SW 1271 (cell line): ENCODE measurements around the gene SPATA2L.

Experiments
- DNase-seq, 2 experiments: peaks; one replicate each; lab custom pipeline; 2025; lab: John Stamatoyannopoulos, UW

The SPATA2L gene

DNA sequence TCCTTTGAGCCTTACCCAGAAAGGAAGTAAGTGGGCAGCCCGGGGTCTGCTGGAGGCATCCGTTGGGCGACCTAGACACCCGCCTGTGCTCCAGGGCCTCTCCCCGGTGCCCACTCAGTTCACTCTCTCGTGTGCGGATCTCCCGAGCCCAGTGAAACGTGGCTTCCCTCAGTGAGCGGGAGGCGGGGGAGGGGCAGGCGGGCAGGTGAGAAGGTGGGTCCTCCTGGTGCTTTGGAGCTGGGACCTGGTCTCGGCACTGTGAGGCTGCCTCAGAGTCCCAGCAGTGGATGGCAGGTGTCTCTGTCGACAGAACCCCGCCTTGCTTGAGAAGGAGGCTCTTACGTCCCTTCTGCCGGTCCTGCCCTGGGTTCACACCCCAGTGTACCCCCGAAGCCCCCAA is 27.8 kb upstream of the SPATA2L start:
- DNase-seq: no peak

DNA sequence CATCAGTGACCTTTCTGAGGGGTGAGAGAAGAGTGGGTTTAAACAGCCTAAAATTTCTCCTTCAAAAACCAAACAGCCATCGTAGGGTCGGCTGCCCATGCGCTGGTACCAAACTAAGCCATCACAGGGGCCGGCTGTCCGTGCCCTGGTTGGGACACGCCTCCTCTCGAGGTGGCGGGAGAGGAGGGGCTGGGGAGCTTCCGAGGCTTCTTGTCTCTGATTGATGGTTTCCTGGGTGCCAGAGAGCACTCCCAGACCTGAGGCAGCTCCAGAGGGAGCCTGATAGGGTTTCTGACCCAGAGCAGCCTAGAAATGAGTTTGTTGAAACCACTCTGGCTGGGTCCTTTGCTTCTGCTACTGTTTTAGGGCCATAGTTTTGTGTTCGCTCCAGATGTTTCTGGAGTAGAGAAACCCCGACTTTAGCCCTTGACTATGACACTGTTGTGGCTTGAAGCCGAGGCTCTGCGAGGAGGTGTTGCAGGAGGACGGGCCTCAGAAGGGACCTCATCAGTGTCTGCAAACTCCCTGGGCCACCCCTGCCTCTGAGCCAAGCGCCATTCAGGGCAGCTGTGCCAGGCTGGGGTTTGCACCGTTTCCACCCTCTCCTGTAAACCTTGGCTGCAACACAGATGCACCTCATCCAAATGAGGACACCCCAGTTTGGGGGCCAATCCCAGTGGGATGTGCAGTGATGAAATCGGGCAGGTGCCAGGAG is 26.1 kb upstream of the SPATA2L start:
- no peak for DNase-seq

DNA sequence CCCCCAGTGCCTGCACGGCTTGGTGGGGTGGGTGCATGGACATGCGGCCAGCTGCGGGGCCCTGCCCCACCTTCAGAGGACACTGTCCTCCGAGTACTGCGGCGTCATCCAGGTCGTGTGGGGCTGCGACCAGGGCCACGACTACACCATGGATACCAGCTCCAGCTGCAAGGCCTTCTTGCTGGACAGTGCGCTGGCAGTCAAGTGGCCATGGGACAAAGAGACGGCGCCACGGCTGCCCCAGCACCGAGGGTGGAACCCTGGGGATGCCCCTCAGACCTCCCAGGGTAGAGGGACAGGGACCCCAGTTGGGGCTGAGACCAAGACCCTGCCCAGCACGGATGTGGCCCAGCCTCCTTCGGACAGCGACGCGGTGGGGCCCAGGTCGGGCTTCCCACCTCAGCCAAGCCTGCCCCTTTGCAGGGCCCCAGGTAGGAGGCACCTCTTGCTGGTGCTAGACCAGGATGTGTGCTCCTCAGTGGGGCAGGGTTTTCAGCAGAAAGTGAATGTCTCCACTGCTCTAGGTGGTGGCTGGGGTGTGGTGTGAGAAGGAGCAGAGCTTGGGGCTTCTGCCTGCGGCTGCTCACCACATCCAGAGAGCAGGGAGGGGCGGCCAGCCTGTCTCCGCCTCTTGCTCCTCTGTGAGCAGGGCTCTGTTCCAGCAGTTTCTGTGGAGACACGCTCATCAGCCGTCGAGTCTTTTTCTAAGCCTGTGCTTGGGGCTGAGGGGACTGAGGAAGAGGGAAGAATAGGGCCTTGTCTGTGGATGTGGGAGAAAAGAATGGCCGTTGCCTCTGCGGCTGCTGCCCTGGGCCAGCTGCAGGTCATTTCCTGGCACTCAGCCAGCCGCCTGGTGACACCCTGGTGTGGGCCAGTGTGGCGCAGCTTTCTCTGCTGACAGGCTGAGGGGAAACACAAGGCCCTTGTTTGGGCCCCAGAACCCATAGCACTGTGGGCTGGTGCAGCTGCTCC is 22.1 kb upstream of the SPATA2L start:
- DNase-seq: no peak

DNA sequence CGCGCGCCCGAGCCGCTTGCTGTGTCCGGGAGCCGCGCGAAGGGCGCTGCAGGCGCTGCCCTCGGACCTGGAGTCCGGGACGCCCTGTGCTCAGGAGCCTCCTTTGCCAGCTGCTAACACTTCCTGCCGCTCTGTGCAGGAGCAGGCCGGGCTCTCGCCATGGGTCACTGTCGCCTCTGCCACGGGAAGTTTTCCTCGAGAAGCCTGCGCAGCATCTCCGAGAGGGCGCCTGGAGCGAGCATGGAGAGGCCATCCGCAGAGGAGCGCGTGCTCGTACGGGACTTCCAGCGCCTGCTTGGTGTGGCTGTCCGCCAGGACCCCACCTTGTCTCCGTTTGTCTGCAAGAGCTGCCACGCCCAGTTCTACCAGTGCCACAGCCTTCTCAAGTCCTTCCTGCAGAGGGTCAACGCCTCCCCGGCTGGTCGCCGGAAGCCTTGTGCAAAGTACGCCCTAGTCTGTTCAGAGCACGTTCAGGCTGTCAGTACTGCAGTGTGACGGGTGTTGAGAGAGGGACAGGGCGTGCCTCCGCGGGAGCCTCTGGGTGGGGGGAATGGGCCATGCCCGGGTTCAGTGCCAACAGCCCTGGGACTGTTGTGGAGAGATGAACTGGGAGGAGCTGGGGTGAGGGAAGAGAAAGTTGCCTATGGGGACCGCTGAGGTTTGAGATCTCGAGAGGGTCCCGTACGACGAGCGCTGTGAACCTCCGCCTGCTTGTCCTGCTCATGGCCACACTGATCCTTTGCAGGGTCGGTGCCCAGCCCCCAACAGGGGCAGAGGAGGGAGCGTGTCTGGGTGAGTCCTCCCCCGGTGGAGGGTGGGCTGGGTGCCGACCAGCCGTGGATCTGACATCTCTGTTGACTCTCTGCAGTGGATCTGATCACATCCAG is 21.1 kb upstream of the SPATA2L start:
- peak; percentile 37 to 59 for DNase-seq

DNA sequence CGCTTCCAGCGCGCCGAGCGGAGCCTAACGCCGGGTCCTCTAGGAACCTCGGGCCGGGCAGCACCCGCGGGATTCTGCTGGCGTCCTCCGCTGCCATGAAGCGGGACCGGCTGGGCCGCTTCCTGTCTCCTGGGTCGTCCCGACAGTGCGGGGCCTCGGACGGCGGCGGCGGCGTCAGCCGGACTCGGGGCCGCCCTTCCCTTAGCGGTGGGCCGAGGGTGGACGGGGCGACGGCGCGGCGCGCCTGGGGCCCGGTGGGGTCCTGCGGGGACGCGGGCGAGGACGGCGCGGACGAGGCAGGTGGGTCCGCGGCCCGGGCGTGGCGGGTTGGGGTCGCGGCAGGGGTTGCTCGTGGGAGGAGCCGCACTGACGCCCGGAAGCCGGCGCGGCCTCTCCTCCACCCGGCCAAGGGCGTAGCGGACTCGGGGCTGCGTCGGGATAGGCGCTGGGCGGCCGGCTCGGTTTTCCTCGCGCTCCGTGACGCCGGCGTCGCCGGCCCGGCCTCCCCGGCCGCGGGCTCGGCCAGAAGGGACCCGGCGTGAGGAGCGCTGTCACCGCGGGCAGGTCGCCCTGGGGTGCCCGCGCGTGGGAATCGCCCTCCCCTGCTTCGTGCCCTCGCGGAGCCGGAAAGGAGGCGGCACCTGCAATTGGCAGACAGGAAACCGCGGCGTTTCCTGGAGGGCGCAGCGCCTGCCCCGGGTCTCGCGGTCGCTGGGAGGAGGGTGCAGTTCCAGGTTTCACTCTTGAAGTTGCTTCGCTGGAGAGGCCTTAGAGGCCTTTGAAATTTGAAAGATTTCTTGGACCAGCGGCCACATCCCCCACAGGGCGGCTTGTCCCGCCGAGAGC is 20.3 kb upstream of the SPATA2L start:
- DNase-seq: peak in 1 of 2 experiments; percentile 47

GRCh38 chr16:89720813-89721545 is 19.5 kb upstream of the SPATA2L start, which contains the start of the genes VPS9D1 and ZNF276:
Gene VPS9D1, minus strand, starts transcription at chr16:89720898. Its CDS starts 37 bp downstream, at chr16:89720861.
Gene ZNF276, plus strand, starts transcription at chr16:89721537. Its CDS starts 104 bp downstream, at chr16:89721641.
- DNase-seq: peak; percentile 80 to 81

- DNase-seq: no peak
Observed at GRCh38 chr16:89720551-89720812, 19.0 kb upstream of the SPATA2L start.

DNA sequence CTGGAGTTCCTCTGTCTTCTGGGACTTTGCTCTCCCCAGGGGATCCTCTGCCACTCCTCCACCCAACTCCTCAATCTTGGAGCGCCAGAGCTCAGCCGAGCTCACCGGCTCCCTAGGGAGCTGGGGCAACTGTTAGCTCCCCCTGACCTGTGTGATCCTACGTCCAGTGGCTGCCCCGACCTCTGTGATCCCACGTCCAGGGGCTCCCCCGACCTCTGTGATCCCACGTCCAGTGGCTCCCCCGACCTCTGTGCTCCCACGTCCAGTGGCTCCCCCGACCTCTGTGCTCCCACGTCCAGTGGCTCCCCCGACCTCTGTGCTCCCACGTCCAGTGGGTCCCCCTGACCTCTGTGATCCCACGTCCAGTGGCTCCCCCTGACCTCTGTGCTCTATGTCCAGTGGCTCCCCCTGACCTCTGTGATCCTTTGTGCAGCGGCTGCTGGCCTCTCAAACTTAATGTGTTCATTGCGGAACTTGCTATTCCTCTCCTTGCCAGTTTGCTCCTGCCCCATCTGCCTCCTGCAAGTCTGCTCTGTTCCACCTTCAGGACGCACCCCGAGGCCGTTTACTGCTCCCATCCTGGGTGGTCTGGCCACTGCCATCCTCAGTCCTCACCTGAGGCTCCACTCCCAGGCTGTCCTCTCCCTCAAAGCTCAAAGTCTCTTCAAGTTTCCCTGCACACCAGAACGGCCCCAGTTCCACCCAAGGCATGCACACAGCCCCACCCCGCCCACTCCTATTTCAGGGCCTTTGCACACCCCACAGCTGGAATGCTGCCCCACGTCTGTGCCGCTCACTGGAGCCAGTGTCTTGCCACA is 16.4 kb upstream of the SPATA2L start:
- no peak for DNase-seq

DNA sequence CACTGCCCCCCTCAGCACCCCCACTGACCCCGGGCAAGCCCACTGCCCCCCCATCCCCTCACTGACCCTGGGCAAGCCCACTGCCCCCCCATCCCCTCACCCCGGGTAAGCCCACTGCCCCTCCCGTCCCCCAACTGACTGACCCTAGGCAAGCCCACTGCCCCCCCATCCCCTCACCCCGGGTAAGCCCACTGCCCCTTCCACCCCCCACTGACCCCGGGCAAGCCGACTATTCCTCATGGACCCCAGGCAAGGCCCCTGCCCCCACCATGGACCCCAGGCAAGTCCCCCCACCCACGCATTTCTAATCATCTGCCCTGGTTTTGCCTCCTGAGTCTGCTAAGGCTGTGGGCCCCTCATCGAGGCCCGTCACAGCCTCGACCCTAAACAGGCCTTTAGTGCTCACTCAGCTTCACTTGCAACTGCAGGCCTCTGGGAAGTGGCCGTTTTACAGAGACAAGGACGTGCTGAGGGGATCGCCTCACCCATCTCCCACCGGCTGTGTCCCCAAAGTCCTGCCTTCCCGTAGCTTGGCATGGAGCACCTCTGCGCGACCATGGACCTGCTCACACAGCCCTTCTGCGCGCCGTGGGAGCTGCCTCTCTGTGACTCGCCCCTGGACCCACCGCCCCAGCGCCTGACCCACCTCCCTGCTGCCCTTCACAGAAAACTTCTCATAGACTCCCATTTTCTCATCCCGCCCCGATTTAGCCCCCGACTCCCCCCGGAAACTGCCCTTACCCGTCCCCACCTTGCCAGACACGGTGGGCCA is 15.6 kb upstream of the SPATA2L start:
- no peak for DNase-seq

DNA sequence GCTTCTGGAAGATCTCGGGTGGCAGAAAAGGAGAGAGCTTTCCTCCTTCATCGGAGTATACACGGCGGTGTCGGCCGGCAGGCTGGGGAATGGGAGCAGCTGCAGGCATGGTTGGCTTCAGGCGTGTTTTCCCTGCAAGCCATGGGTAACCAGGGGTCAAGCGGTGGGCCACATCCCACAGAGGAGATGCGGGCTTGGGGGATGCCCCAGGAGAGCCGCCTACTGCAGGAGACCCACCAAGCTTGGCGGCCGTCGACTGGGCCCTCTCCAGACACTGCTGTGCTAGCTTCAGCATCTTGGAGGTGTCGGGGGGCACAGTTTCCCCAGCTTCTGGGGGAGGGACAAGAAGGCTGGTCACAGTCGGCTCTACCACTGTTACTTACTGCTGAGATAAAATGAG is 15.0 kb upstream of the SPATA2L start:
- DNase-seq: no peak

- no peak for DNase-seq
Observed at GRCh38 chr16:89712274-89712781, 10.8 kb upstream of the SPATA2L start.

DNA sequence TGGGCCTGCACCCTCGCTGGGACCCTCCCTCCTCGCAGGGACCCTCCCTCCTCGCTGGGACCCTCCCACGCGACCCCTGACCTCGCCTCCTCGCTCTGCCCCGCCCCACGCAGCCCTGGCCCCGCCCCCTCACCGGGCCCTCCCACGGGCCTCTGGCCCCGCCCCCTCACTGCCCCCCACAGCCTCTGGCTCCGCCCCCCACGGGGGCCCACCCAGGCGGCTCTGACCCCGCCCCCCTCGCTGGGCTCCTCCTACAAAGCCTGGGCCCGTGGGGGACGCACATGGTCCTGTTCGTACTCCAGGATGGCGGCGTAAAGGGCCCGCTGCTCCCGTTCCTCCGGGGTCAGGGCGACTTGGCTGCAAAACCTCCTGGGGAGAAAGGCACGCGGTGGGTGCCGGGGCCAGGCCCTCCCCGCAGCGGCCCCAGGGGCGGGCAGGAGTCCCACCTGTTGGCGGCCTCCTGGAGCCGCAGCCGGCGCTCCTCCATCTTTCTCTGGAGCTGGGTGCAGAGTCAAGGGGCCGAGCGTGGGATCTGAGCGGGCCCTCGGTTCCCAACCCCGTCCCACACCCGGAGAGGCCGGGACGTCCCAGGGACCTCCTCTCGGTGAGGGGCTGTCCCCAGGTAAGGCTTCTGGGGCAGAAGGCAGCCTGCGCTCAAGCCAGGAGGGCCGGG is 10.2 kb upstream of the SPATA2L start:
- DNase-seq: peak in 1 of 2 experiments; percentile 65

DNA sequence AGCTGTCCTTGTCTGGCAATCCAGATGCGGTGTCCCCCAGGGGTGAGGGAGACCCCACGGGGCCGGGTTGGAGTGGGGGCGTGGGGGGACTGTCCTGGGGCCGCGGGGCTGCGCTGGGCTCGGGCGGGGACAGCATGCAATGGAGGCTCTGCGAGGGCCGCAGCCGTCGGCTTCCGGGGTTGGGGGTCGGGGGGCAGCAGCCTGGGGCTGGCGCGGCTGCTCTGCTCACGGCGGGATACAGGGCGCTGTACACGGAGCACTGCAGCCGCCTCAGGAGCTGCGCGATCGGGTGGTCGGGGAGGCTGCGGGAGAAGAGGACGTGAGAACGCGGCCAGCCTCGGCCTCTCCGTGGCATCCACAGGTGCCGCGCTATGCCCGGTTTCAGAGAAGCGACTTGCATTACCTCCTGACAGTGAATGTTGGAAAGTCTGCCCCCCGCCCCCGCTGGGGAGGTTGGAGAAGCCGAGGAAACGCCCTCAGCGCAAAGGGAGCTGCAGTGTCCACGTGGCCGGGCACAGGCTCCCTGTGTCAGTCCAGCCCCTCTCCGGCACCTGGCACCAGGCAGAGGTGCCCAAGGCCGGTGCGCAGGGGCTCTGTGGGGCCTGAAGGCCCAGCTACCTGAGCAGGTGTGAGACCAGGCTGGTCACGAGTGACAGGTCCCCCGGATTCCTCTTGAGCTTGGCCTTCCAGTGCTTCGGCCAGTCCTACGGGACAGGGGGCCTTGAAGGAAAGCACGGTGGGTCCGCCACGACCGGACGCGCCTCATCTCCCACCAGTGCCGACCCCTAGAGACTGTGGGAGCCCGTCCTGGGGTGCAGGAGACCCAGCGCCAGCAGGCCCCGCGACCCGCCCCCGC is 9.4 kb upstream of the SPATA2L start:
- DNase-seq: no peak

- no peak for DNase-seq
Observed at GRCh38 chr16:89709716-89710432, 8.4 kb upstream of the SPATA2L start.

DNA sequence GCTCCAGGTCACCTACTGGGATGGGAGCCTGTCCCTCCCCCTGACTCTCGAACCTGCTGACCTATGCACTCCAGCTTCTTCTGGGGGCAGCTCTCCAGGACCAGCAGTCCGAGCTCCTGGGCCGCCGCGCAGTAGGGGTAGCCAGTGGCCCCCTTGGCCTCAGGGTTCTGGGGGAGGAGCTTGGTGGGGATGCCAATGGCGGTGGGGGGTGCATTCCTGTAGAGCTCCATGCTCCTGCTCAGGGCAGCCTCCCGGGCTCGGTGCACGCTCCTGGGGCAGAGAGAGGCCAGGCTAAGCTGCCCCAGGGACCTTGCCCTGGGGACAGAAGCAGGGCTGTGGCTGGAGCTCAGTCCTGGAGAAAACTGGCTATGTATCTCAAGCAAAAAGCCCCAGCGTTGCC is 7.7 kb upstream of the SPATA2L start:
- no peak for DNase-seq

GRCh38 chr16:89708481-89708931 is 7.0 kb upstream of the SPATA2L start:
- DNase-seq: no peak
